OCI-LY1 (cell line): Measurements from ENCODE around the gene IFI16.

ENCODE experiments used
- EZH2 ChIP-seq: fragments of 200-600 bp; sonication (generic), shearing (Covaris generic); IDR thresholded peaks from 2 replicates; pipeline ENCODE4 v1.8.0; 2017; ENCODE audit warnings: borderline replicate concordance, mixed run types, mild to moderate bottlenecking, antibody characterized with exemption, low read length, moderate library complexity, mixed read lengths
- TF ChIP-seq, protein P1 (sequence below): fragments of 200-600 bp; sonication (generic), shearing (Covaris generic); IDR thresholded peaks from 2 replicates; pipeline ENCODE4 v1.5.1; 2017; ENCODE audit warnings: mild to moderate bottlenecking, antibody characterized with exemption, low read length, moderate library complexity, mixed read lengths

DNA sequence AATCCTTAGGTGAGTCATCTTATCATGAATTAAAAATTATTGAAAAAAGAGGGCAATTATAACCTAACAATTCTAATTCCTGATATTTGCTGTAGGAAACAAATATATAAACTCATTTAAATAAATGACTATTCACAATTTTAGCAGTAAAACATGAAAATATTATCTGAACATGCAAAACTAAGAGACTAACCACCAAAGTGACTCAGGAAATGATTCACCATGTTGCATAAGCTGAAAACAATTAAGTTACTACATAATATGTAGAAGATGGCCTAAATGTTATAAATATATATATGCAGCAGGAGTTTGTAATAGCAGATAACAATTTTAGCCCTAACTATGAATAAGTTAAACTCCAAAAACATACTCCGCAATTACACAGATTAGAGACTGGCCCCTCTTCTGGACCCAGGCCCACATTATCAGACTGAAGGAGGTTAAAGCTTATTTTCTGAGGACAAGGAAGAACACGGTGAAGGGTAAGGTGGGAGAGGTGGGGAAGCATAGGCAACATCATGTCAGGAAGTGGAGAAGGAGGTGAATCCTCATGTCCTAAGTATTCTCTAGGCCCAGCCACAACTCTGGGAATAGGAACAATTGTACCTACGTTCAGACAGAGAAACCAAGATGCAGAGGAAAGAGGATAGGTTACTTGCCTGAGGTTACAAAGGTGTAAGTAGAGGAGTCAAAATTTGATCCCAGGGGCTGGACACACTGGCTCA is 82.5 kb downstream of the IFI16 start:
- TF ChIP-seq, protein P1, sequence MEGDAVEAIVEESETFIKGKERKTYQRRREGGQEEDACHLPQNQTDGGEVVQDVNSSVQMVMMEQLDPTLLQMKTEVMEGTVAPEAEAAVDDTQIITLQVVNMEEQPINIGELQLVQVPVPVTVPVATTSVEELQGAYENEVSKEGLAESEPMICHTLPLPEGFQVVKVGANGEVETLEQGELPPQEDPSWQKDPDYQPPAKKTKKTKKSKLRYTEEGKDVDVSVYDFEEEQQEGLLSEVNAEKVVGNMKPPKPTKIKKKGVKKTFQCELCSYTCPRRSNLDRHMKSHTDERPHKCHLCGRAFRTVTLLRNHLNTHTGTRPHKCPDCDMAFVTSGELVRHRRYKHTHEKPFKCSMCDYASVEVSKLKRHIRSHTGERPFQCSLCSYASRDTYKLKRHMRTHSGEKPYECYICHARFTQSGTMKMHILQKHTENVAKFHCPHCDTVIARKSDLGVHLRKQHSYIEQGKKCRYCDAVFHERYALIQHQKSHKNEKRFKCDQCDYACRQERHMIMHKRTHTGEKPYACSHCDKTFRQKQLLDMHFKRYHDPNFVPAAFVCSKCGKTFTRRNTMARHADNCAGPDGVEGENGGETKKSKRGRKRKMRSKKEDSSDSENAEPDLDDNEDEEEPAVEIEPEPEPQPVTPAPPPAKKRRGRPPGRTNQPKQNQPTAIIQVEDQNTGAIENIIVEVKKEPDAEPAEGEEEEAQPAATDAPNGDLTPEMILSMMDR = no peak
- no peak for TF ChIP-seq EZH2
